MM.1S (cell line): ENCODE results near the gene ASH1L.

Experiments used
- CTCF ChIP-seq: fragments of 300-600 bp; sonication (generic); IDR thresholded peaks from 2 replicates; pipeline ENCODE4 v1.5.1; 2016; ENCODE audit warnings: antibody characterized with exemption, low read length, mixed read lengths
- EZH2 ChIP-seq: fragments of 300-600 bp; sonication (generic); optimal IDR thresholded peaks from 2 replicates; pipeline ENCODE3; 2017; ENCODE audit warnings: low read depth, mild to moderate bottlenecking, antibody characterized with exemption, low read length, mixed read lengths
- EZH2phosphoT487 ChIP-seq: fragments of 300-600 bp; sonication (generic); IDR thresholded peaks from 2 replicates; pipeline ENCODE4 v1.6.1; 2018; ENCODE audit warnings: antibody characterized with exemption, low read length

- TF ChIP-seq CTCF (no peak), EZH2phosphoT487 (no peak), EZH2 (no peak)
Observed at GRCh38 chr1:155499263-155499662, 63.3 kb downstream of the ASH1L start.
